Activated gamma-delta T cell treated with Interleukin-2 at 50 U/mL for 16 hours (primary cell): ENCODE results near the gene GFOD2.

Experiments
- DNase-seq: peaks from one replicate; pipeline ENCODE4 v3.0.0-alpha.2; 2020

Gene GFOD2

DNA sequence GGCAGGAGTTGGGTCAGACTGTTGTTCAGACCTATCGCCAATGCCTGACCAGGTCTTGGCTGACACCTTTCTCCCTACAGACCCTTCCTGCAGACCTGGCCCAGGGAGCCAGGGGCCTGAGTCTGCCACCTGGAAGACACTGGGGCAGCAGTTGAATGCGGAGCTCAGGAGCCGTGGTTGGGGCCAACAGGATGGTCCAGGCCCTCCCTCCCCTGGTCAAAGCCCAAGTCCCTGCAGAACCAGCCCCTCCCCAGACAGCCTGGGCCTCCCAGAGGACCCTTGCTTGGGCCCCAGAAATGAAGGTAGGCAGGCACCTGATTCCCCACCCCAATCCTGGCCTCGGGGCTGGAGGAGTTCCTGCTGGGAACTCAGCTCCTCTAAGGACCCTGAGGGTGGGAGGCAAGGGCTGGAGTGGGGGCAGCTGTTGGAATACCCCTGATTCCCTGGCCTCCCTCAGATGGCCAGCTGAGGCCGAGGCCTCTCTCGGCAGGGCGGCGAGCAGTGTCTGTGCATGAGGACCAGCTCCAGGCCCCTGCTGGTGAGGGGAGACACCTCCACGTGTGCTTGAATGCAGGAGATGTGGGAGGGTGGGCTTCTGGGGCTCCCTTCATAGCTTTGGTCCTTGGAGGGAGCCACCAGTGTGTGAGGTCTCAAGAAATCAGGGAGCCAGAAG is 62.6 kb downstream of the GFOD2 start:
- no peak for DNase-seq

DNA sequence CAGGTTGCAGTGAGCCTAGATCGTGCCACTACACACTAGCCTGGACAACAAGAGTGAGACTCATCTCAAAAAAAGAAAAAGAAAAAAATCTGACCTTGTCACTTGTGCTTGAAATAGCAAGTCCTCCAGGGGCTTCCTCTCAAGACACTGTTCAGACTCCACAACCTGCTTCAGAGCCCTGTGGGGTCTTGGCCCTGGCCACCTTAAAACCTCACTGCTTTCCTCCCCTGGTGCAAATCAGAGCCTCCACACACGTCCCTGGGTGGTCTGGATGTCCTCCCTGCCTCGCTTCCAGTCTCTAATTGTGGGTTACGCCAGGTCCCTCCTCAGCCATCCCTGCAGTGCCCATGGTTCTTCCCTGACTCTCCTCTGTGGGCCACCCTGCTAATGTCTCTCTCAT is 63.8 kb downstream of the GFOD2 start:
- no peak for DNase-seq

DNA sequence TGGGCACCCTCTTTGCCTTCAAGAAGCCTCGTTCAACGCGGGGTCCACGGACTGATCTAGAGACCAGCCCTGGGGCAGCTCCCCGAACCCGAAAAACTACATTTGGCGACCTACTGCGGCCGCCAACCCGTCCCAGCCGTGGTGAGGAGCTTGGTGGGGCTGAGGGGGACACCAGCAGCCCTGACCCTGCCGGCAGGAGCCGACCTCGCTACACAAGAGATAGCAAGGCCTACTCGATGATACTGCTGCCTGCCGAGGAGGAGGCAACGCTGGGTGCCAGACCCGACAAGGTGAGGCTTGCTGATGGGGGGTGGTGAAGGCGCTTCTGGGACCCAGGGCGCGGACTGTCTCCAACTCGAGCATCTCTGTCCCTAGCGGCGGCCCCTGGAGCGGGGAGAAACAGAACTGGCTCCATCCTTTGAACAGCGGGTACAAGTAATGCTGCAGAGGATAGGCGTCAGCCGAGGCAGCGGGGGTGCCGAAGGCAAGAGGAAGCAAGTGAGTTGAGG is 64.7 kb downstream of the GFOD2 start:
- DNase-seq = no peak

DNA sequence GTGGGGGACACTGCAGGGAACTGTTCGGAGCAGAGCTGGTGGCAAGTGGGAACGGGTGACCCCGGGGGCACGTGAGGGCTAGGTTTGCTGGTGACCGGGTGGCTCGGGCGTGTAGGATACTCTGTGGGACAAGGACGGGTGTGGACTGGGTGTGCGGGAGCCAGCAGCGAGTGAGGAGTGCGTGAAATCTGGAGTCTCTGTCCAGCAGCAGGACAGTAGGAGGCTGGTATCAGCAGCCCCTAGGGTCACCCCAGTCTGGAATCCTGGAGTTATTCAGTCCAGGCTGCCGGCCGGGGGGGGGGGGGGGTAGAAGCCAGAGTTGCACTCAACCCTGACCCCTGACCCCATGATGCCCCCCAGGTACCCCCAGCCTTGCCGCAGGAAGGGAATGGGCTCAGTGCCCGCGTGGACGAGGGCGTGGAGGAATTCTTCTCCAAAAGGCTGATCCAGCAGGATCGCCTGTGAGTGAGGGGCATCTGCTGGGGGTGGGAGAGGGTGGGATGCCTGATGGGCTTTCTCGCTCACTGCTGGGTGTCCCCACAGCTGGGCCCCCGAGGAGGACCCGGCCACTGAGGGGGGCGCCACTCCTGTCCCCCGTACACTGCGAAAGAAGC is 65.2 kb downstream of the GFOD2 start:
- no peak for DNase-seq

DNA sequence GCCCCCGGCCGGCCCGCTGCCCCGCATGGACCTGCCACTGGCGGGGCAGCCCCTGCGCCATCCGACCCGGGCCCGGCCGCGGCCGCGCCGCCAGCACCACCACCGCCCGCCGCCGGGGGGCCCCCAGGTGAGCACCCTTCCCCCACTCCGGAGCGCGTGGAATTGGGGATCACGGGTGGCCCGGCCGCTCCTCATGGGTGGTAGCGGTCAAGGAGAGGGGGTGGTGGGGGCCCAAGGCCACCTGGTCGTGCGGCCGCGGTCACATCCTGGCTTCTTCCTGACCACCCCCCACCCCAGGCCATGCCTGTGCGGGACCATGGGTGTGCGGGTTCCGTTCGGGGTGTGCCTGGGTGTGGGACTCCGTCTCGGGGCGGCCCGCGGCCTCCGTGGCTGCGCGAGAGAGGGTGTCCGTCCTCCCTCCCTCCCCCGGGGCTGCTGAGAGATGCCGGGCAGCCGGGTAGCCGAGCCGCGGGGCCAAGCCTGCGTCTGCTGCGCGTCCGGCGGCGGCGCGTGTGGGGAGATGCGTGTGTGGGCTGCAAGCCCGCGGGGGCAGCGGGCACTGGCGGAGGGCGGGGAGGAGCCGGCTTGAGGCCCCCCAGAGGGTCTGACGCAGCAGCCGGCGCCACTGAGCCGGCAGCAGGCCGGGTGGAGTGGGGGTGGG is 65.9 kb downstream of the GFOD2 start:
- DNase-seq = no peak

DNA sequence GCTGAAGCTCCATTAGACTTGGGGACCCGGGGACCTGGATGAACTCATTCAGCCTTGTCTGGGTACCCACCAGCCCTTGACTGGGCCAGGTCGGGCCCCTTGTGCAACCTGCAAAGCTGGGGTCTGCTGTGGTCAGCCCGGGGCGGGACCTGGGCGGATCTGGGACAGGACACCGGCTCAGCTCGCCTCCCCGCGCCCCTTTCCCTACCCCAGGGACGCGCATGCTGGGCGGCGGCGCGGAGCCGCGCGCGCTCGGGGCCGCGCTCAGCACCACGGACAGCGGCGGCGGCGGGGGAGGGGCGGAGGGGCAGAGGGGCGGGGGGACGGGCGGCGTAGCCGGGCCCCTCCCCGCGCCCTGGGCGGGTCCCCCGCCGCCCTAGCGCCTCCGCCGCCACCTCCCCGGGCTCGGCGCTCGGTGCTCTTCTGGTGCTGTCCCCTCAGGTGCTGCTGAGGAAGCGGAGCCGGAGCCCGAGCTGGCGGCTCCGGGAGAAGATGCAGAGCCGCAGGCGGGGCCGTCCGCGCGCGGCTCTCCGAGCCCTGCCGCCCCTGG is 66.5 kb downstream of the GFOD2 start:
- DNase-seq = no peak

DNA sequence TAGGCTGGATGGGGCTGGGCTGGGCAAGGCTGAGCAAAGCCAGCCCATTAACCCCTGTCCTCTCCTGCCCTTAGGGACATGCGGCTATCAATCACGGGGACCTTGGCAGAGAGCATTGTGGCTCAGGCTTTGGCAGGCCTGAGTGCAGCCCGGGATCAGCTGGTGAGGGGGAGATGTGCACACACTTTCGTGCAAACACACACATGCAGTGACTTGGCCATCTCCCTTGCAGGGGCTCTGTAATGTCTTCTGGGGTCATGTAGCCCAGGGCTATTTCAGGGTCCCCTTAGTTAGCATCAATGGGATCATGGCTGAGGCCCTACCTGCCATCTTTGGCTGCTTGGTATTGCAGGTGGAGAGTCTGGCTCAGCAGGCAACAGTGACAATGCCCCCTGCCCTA is 67.3 kb downstream of the GFOD2 start:
- DNase-seq = no peak

DNA sequence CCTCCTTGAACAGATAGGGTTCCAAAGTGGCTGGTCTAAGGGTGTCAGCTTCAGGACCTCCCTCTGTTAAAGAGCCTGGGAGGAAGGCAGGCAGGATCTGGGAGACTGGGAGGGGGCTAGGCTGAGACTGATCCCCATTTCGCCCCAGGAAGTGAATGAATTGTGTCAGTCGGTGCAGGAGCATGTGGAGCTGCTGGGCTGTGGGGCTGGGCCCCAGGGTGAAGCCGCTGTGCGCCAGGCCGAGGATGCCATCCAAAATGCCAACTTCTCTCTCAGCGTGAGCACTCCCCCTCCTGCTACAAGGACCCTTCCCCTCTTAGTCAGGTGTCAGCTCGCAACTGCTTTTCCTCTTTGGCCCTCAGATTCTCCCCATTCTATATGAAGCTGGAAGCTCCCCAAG is 68.1 kb downstream of the GFOD2 start:
- DNase-seq = no peak

DNA sequence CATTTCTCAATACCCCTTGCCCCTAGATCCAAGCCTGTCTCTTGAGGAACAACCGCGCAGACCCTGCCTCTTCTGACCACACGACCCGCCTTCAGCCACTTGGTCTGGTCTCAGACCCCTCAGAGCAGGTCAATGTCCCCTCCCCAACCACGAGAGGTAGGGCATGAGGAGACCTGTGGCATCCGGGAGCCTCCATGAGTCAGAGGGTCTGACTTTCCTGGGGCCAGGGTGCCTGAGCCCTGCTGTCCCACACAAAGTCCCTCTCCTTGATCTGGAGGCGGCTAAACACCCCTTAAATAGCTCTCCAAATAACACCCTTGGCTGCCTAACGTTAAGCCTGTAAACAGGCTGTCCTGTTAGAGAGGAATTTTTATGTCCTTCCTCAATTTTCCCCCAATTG is 69.1 kb downstream of the GFOD2 start:
- DNase-seq = no peak

DNA sequence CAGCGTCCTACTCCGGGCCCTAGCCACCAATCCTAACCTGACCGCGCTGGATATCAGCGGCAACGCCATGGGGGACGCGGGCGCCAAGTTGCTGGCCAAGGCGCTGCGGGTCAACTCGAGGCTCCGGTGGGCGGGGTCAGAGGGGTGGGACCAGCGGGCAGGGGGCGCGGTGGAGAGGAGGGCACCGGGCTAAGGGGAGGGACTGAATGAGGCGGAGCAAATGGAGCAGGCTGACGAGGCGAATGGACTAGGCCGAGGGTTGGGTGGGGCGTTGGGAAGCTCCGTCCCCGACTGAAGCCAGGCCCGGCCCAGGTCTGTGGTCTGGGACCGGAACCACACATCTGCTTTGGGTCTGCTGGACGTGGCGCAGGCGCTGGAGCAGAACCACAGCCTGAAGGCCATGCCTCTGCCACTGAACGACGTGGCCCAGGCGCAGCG is 69.6 kb downstream of the GFOD2 start:
- no peak for DNase-seq

DNA sequence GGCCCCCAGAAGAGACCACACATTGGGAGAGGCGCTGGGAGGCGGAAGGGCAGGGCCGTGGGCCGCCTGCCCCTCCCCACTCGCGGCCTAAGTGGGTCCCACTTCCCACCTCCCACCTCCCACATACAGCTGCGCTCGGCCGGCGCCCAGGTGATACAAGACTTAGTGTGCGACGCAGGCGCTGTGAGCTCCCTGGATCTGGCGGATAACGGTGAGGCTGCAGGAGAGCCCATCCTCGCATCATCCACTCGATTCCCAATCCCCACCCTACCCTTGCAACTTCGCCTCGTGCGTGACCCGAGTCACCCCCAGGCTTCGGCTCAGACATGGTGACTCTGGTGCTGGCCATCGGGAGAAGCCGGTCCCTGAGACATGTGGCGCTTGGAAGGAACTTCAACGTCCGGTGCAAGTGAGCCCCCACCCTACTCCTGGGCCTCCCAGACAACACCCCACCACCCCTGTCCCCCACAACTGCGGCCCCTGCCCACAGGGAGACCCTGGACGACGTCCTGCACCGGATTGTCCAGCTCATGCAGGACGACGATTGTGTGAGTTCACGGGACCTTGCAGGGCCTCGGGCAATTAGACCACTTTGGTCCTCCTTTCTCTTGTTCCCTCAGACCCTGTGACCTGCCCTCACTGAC is 70.2 kb downstream of the GFOD2 start:
- no peak for DNase-seq

DNA sequence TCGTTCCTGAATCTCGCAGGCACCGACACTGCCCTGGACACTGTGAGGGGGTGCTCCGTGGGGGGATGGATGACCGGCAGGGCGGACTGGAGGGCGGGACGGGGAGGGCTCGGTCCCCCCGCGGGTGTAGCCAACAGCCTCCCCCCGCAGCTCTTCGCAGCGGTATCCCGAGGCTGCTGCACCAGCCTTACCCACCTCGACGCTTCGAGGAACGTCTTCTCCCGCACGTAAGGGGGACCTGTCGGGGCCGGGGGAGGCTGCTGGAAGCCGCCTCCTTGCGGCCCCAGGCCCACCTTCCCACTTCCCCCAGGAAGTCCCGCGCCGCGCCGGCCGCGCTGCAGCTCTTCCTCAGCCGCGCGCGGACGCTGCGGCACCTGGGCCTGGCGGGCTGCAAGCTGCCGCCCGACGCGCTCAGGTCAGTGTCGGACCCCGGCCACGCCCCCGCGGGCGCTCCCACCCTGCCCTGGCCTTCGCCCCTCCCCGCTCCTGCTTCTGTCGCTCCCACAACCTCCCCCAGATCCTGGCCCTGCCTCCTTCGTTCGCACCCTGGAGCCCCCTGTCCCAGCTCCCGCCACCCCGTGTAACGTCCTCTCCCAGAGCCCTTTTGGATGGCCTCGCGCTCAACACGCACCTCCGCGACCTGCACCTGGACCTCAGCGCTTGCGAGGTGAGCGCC is 70.9 kb downstream of the GFOD2 start:
- no peak for DNase-seq

DNA sequence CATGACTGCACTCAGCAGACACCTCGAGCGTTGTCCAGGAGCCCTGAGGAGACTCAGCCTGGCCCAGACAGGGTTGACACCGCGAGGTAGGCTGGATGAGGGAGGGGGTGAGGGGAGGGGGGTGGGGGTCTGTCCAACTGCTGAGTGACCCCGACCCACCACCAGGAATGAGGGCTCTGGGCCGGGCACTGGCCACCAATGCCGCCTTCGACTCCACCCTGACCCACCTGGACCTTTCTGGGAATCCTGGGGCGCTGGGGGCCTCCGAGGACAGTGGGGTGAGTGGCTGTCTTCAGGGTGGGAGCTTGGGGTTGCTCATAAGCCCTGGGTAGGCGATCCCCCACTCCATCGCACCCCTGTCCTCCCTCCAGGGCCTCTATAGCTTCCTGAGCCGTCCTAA is 71.4 kb downstream of the GFOD2 start:
- DNase-seq = no peak

DNA sequence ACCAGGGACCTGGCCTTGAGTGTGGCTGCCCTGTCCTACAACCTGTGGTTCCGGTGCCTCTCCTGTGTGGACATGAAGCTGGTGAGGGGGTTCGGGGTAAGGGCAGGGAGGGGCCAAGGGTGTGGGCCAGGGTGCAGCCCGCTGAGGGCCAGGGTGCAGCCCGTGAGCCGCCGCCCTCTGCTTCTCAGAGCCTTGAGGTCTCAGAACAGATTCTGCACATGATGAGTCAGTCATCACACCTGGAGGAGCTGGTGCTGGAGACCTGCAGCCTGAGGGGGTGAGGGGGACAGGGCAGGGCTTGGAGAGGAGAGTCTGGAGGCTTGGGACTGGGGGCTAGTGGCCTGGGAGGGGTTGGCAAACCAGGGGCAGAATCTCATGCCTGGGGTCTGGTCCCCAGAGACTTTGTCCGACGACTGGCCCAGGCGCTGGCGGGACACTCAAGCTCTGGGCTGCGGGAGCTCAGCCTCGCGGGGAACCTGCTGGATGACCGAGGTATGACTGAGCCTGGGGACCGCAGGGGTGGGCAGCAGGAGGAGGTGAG is 71.9 kb downstream of the GFOD2 start:
- DNase-seq = no peak

DNA sequence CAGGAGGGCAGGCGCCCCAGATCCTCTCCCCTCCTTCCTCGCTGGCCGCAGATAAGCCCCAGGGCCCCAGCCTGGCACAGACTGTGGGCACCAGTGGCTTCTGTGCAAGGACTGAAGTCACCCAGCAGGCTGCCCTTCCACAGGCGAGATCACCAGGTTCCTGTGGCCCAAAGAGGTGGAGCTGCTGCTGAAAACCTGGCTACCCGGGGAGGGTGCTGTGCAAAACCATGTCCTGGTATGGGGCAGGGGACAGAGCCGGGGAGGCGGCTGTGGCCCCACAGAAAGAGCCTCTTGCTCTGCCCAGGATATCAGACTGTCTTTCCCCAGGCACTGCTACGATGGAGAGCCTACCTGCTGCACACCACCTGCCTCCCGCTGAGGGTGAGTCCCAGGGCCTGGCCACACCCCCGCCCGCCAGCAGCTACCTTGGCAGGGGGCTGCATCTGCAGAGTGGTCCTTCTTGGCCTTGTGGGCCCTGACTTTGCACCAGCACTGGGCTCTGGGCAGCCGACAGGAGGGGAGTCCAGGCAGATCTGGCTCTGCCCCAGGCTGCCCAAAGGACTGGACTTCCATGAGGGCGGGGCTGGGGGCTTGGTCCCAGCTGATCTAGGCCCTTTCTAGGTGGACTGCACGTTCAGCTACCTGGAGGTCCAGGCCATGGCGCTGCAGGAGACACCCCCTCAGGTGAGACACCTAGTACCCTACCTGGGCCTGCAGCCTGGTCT is 73.6 kb downstream of the GFOD2 start:
- DNase-seq = no peak

DNA sequence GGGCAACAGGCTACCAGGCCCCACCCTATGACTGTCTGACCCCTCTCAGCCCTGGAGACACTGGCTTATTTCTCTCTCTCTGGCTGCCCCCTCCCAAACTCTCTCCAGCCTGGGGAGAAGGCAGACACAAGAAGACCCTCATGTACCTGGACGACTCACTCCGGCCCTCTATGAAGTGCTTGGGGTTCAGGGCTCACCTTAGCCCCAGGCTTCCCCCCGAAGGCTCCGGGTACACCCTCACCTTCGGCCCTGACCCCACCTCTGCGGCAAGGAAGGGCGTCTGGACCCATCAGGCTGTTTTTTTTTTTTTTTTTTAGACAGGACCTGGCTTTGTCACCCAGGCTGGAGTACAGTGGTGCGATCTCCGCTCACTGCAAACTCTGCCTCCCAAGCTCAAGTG is 75.1 kb downstream of the GFOD2 start:
- DNase-seq = no peak

DNA sequence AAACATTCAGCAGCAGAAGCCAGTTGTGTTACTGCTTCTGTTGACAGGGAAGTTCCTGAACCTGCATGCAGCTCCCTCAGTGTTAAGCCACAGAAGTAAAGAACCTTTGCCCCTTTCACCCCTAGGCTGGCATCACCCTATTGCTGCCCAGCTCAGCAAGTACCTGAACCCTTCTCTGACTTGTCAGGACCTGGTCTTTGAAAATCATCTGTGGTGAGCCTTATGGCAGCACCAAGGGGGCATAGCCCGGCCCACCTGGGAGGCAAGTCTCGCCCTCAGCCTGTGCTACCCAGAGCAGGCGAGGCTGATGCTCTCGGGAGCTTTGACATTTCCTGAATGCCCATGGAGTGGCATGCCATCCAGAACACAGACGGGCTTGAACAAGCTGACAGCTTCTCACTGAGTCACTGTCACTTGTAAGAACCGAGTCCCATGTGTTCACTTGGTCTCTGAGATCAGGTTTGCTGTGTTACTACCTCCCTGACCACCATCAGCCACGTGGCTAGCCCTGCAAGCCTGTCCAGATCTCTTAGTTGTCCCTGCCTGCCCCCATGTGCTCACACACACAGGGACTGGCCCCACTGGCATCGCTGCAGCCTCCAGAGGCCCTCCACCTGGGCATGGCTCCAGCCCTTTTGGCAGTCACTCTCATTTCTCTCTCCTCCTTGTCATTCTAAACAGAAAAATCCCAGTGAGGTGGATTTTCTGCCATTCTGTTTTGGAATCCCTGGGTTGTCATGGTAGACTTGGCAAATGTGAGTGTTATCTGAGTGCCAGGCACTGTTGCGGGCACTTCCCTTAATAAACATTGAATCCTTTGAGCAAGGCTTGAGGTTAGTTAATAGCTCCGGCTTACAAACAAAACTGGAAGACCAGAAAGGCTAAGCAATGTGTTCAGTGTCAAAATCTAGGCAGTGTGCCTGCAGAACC is 77.1 kb downstream of the GFOD2 start:
- DNase-seq = no peak

DNA sequence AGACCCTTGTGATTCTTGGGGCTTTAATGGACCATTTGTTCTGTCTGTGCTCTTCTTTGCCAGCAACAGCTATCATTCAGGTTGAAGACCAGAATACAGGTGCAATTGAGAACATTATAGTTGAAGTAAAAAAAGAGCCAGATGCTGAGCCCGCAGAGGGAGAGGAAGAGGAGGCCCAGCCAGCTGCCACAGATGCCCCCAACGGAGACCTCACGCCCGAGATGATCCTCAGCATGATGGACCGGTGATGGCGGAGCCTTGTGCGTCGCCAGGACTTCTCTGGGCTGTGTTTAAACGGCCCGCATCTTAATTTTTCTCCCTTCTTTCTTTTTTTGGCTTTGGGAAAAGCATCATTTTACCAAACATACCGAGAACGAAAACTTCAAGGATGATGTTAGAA is 81.5 kb downstream of the GFOD2 start:
- DNase-seq = no peak

DNA sequence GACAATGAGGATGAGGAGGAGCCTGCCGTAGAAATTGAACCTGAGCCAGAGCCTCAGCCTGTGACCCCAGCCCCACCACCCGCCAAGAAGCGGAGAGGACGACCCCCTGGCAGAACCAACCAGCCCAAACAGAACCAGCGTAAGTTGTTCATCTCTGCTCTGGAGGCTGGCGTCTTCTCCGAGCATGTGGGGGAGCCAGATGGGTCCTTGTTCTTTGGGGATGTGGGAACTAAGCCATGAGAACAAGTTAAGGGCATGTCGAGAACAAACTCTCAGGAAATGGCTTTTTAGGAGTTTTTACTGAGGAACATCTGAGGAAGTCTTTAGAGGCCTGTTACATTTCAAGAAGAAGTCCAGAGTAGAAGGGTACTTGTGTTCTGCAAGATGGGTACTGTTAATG is 82.4 kb downstream of the GFOD2 start:
- no peak for DNase-seq

DNA sequence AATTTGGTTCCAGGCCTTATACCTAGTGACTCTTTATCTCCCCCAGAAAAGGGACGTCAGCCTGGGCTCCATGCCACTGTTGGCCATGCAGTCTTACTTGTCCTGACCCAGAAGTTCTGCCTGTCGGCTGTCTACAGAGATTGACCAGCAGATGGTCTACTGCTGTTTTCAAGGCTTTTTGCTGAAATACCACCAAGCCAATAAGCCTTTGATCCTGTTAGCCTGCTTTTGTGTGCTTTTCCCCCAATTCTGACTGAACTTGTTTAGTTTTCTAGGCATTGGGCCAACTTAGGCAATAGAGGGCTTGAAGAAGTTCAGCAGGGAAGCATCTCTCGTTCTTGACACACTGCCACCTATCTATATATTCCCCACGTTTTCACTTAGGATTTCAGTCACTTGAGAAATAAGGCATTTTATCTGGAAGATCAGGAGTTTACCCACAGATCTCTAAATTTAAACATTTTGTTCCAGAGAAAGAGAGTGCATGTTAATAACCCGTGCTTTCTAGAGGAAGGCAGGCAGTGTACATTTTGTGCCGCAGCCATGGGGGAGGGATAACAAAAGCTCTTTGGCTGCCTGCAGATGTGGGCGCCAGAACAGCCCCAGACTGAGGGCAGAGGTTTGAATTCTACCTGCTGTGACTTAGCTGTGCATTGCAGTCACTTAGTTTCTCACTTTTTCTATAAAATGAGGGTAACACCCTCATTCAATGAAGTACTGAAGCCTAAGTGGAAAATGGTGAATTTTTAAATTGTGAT is 86.5 kb downstream of the GFOD2 start:
- DNase-seq = no peak
